HG02943 (cell line): ENCODE results near the gene AVPR1B.

Experiments
- ATAC-seq: cut with Tn5 transposase; IDR thresholded peaks from one replicate; pipeline ENCODE4 v1.9.1; 2021; ENCODE audit warnings: mild to moderate bottlenecking, low read depth, moderate library complexity; ENCODE audit not compliant: unreplicated experiment

AVPR1B gene

GRCh38 chr1:206112600-206113301 is 4.4 kb downstream of the AVPR1B start:
- ATAC-seq, result no peak

- no peak for ATAC-seq
These were observed 5.8 kb downstream of the AVPR1B start for GRCh38 chr1:206111271-206111927.

GRCh38 chr1:206110820-206111219 is 6.4 kb downstream of the AVPR1B start:
- ATAC-seq, result no peak

DNA sequence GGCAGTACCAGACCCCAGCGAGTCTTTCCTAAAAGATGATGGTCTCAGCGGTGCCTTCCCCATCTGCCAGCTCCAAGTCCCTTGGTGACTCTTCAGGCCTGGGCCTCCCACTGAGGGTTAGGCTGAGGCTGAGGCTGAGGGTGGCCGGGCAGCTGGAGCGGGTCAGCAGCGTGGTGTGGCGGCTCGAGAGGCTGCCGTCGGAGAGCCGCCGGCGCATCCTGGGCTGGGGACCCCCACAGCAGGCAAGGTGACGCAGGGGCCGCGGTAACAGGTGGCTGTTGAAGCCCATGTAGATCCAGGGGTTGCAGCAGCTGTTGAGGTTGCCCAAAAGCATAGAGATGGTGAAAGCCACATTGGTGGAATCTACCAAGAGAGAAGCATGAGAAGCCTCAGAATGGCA is 7.0 kb downstream of the AVPR1B start:
- ATAC-seq, result no peak

GRCh38 chr1:206109718-206110117 is 7.5 kb downstream of the AVPR1B start:
- ATAC-seq, result no peak

DNA sequence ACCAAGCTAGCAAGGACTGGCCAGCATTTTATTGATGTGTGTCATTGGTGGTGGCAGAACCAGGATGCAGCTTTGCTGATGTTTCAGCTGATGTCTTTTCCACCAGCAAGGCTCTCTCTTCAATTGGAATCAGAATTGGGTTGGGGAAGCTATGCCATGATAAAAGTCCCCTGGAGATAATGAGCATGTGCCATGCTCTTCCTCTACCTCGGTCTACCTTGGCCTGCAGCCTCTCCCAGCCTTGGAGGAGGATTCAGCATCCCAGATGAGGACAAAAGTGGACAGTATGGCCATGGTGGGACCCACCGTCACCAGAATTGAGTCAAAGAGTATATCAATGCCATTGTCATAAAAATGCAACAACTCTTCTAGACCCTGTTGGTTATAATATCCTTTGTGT is 8.6 kb downstream of the AVPR1B start:
- ATAC-seq, result no peak

GRCh38 chr1:206107168-206107544 is 10.0 kb downstream of the AVPR1B start:
- no peak for ATAC-seq

DNA sequence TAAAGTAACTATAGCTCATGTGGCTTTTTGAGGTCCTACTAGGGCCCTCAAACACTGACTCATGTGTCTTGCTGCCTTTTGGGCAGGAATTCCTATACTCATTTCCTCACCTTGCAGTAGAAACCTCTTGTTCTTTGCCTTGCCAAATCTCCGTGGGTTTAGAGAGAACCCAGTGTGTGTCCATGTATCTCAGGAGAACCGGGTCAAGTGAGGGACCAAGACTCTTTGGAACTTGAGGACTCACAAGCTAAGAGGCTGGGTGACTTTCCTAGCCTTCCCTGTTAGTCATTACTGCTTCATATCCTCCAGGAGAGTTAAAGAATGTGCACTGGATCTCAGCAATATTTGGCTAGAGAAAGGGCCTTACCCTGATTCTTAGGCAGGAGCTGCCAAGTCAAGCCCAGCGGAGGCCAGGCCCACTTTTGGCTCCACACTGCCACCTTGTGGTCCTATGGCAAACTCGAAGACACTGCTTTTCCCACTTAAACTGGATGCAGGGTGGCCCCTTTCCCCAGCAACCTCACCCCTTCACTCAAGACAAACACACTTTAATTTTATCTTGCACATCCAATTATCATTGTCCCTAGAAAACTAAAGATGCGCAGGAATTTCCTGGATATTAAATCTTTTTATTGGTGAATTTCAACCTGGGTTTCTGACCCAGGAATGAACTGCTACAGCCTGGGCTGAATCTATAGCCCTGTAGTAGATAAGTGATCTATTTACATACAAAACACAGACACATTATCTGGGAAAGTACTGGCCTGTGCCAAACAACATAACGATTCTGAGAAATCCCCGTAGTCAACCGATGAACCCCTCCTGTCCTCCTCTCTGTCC is 10.6 kb downstream of the AVPR1B start:
- no peak for ATAC-seq

GRCh38 chr1:206105464-206105995 is 11.7 kb downstream of the AVPR1B start:
- ATAC-seq, result no peak

DNA sequence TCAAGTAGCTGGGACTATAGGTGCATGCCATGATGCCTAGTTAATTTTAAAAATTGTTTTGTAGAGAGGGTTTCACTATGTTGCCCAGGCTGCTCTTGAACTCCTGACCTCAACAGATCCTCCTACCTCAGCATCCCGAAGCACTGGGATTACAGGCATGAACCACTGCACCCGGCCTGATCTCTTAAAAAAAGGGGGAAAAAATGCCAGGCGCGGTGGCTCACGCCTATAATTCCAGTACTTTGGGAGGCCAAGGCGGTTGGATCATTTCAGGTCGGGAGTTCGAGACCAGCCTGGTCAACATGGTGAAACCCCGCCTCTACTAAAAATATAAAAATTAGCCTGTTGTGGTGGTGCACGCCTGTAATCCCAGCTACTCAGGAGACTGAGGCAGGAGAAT is 13.2 kb downstream of the AVPR1B start:
- ATAC-seq, result no peak

- no peak for ATAC-seq
These were observed 14.8 kb downstream of the AVPR1B start for GRCh38 chr1:206102292-206102936.

- ATAC-seq, result no peak
These were observed 15.7 kb downstream of the AVPR1B start for GRCh38 chr1:206101351-206102045.

GRCh38 chr1:206100226-206100815 is 16.9 kb downstream of the AVPR1B start:
- no peak for ATAC-seq

GRCh38 chr1:206098242-206098919 is 18.8 kb downstream of the AVPR1B start:
- ATAC-seq, result no peak

GRCh38 chr1:206097381-206097780 is 19.8 kb downstream of the AVPR1B start:
- ATAC-seq, result no peak

- ATAC-seq, result no peak
These were observed 23.2 kb downstream of the AVPR1B start for GRCh38 chr1:206094024-206094423.

DNA sequence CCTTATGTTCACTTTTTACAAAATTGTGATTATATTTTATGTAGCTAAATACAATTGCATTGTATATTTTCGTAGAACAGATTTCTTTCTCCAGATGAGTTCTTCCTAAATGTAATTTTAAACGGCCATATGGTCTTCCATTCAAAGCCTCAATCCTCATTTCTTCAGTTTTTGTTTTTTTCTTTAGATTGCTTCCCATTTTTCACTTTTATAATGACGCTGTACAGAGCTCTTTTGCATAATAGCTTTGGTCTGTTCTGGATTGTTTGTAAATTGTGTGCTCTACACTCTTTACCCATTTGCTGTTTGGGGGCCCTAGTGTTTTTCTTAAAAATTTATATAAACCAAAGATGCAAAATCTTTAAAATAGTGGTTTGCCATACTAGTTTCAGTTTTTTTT is 27.8 kb downstream of the AVPR1B start:
- no peak for ATAC-seq

DNA sequence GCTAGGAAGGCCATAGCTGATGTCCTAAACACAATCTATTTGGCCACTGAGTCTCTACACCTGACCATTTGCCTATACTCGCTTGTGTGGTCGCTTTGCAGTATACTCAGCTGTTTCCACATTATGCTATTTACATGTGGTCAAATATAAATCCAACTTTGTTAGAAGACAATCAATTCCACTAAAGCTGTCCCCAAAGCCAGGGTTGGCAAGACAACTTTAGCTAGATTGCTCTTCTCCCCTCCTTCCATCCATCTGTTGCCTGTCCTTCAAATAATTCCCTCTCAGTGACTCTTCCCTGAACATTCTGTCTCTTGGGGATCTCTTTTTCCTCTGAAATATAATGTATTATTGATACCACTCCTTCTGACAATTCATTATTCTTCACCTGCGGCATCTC is 30.1 kb downstream of the AVPR1B start:
- no peak for ATAC-seq

DNA sequence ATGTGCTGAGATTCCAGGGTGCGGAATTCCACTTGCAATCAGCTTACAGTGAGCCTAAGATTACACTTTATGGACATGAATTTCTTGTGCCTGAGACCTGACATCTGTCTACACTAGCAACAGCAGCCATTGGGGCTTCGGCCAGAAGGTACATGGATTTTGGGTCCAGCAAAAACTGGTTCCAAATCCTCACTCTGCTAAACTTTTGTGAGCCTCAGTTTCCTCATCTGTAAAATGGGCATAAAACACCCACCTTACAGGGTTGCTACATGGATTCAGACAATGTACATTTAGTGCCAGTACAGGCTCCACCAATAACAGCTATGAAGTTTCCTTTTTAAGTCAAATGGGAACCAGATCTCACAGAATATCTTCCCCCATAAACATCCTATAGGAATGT is 33.4 kb downstream of the AVPR1B start:
- no peak for ATAC-seq
